Keratinocyte (primary cell): ENCODE results near the gene PIK3CG.

Experiments used
- EZH2 ChIP-seq: IDR thresholded peaks from one replicate; pipeline ENCODE4 v1.6.1; 2012; ENCODE audit warnings: inconsistent platforms, mild to moderate bottlenecking, low read length, moderate library complexity
- TF ChIP-seq, protein P1 (sequence below), 3 experiments: IDR thresholded peaks in 1 of 3; conservative IDR thresholded peaks in 1 of 3; optimal IDR thresholded peaks in 1 of 3; 2 replicates in 2 of 3; 3 replicates in 1 of 3; pipeline versions ENCODE3 to v1.5.1; 2011; ENCODE audit warnings: low read length in 3 of 3, mild to moderate bottlenecking in 3 of 3, moderate library complexity in 2 of 3, control low read depth in 1 of 3, inconsistent platforms in 1 of 3; ENCODE audit not compliant: insufficient read depth in 2 of 3; ENCODE audit errors: extremely low read depth in 1 of 3

- TF ChIP-seq, protein P1, sequence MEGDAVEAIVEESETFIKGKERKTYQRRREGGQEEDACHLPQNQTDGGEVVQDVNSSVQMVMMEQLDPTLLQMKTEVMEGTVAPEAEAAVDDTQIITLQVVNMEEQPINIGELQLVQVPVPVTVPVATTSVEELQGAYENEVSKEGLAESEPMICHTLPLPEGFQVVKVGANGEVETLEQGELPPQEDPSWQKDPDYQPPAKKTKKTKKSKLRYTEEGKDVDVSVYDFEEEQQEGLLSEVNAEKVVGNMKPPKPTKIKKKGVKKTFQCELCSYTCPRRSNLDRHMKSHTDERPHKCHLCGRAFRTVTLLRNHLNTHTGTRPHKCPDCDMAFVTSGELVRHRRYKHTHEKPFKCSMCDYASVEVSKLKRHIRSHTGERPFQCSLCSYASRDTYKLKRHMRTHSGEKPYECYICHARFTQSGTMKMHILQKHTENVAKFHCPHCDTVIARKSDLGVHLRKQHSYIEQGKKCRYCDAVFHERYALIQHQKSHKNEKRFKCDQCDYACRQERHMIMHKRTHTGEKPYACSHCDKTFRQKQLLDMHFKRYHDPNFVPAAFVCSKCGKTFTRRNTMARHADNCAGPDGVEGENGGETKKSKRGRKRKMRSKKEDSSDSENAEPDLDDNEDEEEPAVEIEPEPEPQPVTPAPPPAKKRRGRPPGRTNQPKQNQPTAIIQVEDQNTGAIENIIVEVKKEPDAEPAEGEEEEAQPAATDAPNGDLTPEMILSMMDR (optimal IDR thresholded peaks at IDR 0.05 in 1 of 3, IDR thresholded peaks at IDR 0.05 in 1 of 3, conservative IDR thresholded peaks at IDR 0.05 in 1 of 3; ENCODE audit: extremely low read depth in 1 of 3, insufficient read depth in 2 of 3, low read length in 3 of 3): no peak
- TF ChIP-seq EZH2: no peak
These were observed 45.5 kb upstream of the PIK3CG start for GRCh38 chr7:106819546-106819945.
